Measurements from ENCODE around the gene BMPR1A. TPM values are rescaled to one million over a fixed set of nuclear protein-coding genes. Genes with fewer than 3 reads are reported as not detected.
A peak's percentile ranks its signal among the peaks of the same experiment; 100 is the strongest.

BMPR1A gene
- polyA plus RNA-seq, 2 of the 4 experiments (the other 2 are of a cell fraction): 25.5 to 39.0 TPM

DNA sequence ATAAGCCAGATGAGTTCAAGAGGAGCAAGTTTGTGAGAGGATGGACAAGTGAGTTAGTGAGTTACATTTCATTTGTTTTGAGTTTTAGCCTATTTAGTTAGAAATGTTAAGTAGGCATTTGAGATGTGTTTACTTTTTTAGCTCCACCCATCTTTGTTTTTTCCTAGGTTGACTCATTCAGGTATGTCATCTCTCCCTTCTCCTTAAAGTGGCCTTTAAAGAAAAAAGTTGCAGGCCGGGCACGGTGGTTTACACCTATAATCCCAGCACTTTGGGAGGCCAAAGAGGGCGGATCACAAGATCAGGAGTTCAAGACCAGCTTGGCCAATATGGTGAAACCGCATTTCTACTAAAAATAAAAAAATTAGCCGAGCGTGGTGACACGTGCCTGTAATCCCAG, 71.2 kb downstream of the BMPR1A start:
- CTCF ChIA-PET: interaction anchor here (1.1 to 1.8 kb wide), 5 partner anchors 11 to 75 kb away, joined by 3 to 5 read pairs (median 3); no protein-coding TSS in a partner anchor
- H3K4me3 ChIP-seq: no peak overlapping the region
- FAIRE-seq (no peak), ATAC-seq (no peak), DNase-seq (ENCODE audit: low read depth in 1 of 2, low spot score in 1 of 2) (no peak)
- H3K4me1 ChIP-seq: peaks cover 20% of the 10 kb centered on the region
- TF ChIP-seq MAX (IDR thresholded peaks at IDR 0.05) (no peak), FOSL2 (IDR thresholded peaks at IDR 0.05) (no peak), FOSL2 (CRISPR knock-in tag; IDR thresholded peaks at IDR 0.05) (0 out of 2 replicates have a peak, but pooled peaks have one; percentile 13)
- POLR2A ChIA-PET: no interaction called here
- H3K9me3 ChIP-seq: no peaks in the 10 kb centered on the region
- no peak overlapping the region for H3K4me2 ChIP-seq
- H3K27ac ChIP-seq: no peak overlapping the region
- 90% methylated on average over 7 of the region's 7 CpGs for WGBS (ENCODE audit: missing lambda C conversion rate)

DNA sequence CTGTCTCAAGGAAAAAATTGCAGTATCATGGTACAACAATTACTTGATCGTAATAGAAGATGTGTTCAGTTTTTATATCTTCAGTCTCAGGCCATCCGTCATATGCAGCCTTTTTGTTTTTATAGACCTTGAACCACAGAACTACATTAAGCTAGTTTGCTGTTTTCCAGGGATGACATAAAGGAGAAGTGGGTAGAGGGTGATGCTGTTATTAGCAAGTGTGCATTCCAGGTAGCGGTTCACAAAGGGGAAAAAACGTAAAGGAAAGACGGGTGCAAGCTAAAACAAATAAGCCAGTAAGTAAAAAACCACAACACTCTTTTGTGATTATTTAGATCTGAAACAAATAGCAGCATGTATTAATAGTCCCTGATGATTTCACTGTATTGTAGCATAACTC, 71.7 kb downstream of the BMPR1A start:
- no peak overlapping the region for H3K27ac ChIP-seq
- 92% methylated on average over 5 of the region's 5 CpGs for WGBS (ENCODE audit: missing lambda C conversion rate)
- DNase-seq (ENCODE audit: low read depth in 1 of 2, low spot score in 1 of 2) (no peak), FAIRE-seq (no peak), ATAC-seq (no peak)
- no peak overlapping the region for H3K4me2 ChIP-seq
- H3K4me1 ChIP-seq: peaks cover 20% of the 10 kb centered on the region
- POLR2A ChIA-PET: no interaction called here
- CTCF ChIA-PET: interaction anchor here (0.7 to 1.8 kb wide), 5 partner anchors 11 to 75 kb away, joined by 3 to 5 read pairs (median 4); partner anchors contain the start of gene BMPR1A
- H3K9me3 ChIP-seq: no peaks in the 10 kb centered on the region
- no peak overlapping the region for H3K4me3 ChIP-seq
- TF ChIP-seq MAX (IDR thresholded peaks at IDR 0.05) (no peak), MAFK (IDR thresholded peaks at IDR 0.05; ENCODE audit: partially characterized antibody) (no peak), PHF8 (IDR thresholded peaks at IDR 0.05; ENCODE audit: borderline replicate concordance, low read depth) (no peak), TFCP2L1 (CRISPR knock-in tag; IDR thresholded peaks at IDR 0.05) (no peak), FOXS1 (CRISPR knock-in tag; IDR thresholded peaks at IDR 0.05) (no peak)
- TF ChIP-seq, protein P1, sequence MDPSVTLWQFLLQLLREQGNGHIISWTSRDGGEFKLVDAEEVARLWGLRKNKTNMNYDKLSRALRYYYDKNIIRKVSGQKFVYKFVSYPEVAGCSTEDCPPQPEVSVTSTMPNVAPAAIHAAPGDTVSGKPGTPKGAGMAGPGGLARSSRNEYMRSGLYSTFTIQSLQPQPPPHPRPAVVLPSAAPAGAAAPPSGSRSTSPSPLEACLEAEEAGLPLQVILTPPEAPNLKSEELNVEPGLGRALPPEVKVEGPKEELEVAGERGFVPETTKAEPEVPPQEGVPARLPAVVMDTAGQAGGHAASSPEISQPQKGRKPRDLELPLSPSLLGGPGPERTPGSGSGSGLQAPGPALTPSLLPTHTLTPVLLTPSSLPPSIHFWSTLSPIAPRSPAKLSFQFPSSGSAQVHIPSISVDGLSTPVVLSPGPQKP (IDR thresholded peaks at IDR 0.05; ENCODE audit: low read depth, low read length): no peak

DNA sequence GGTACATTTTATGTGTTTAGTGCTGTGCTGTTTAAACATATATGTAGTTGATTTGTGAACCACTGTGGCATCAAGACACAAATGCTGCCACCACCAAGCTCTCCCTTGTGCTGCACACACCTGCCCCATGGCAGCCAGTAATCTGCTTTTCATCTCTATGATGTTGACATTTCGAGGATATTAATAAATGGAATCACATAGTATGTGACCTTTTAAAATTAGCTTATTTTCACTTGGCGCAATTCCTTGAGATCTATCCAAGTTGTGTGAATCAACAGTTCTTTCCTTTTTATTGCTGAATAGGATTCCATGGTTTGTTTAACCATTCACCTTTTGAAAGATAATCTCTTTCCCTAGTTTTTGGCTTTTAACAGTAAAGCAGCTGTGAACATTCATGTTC, 73.1 kb downstream of the BMPR1A start:
- TF ChIP-seq RARB (CRISPR knock-in tag; IDR thresholded peaks at IDR 0.05) (no peak), MAX (IDR thresholded peaks at IDR 0.05) (no peak), ZFP36 (IDR thresholded peaks at IDR 0.05; ENCODE audit: borderline replicate concordance, partially characterized antibody) (no peak), NPAS2 (CRISPR knock-in tag; IDR thresholded peaks at IDR 0.05; ENCODE audit: borderline replicate concordance) (no peak), HOXB5 (CRISPR knock-in tag; IDR thresholded peaks at IDR 0.05) (no peak), MAFK (IDR thresholded peaks at IDR 0.05; ENCODE audit: partially characterized antibody) (no peak), TFCP2L1 (CRISPR knock-in tag; IDR thresholded peaks at IDR 0.05) (no peak), TP53 (CRISPR knock-in tag; IDR thresholded peaks at IDR 0.05) (no peak), RNF2 (IDR thresholded peaks at IDR 0.05; ENCODE audit: borderline replicate concordance, low read depth) (no peak), ZC3H11A (IDR thresholded peaks at IDR 0.05) (no peak), SMC3 (IDR thresholded peaks at IDR 0.05) (no peak), EHF (CRISPR knock-in tag; IDR thresholded peaks at IDR 0.05) (no peak), JUNB (IDR thresholded peaks at IDR 0.05) (no peak), HOXA7 (CRISPR knock-in tag; IDR thresholded peaks at IDR 0.05) (no peak)
- WGBS (ENCODE audit: missing lambda C conversion rate): 79% methylated on average over 2 of the region's 2 CpGs
- DNase-seq (ENCODE audit: low read depth in 1 of 2, low spot score in 1 of 2): no peak
- no peaks in the 10 kb centered on the region for H3K9me3 ChIP-seq
- H3K27ac ChIP-seq: no peak overlapping the region
- H3K4me2 ChIP-seq: 0 out of 3 replicates have a peak overlapping the region, but pooled peaks have one; percentile 4
- H3K4me1 ChIP-seq: peaks cover 20% of the 10 kb centered on the region
- no peak for FAIRE-seq
- no peak overlapping the region for H3K4me3 ChIP-seq
- ChIA-PET POLR2A (no interaction called here), CTCF (interaction anchor here (0.6 to 1.3 kb wide), 3 partner anchors 12 to 111 kb away, joined by 3 read pairs; no protein-coding TSS in a partner anchor)
- ATAC-seq: no peak
